ENCODE results near the gene NDUFS4.

NDUFS4 gene

DNA sequence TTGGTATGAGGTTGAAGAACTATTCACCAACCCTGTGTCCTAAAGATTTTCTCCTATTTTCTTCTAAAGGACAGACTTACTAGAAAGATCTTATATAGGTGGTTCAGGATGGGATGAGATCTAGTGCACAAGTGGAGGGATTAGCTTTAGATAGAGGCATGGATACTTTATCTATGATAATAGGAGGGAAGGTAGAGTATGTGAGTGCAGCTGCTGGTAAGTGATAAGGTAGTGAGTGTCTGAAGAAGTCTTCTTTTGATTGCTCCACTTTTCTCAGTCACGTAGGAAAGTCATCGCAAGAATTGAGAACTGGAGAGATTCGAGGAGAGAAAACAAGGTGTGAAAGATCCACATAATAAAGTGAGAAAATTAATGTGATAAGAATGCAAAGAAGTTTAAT lies 6.0 kb upstream of the NDUFS4 start:
- no peaks in the 10 kb centered on the region for H3K27me3 ChIP-seq (ENCODE audit: insufficient read depth, low read depth)
- no peak overlapping the region for H3K9ac ChIP-seq
- H3K27ac ChIP-seq, result no peak overlapping the region
- no peak overlapping the region for H2AFZ ChIP-seq (ENCODE audit: low read depth)
- H3K4me1 ChIP-seq (ENCODE audit: low read depth, poor library complexity, severe bottlenecking), result peaks cover under 1% of the 10 kb centered on the region
- no peaks in the 10 kb centered on the region for H4K20me1 ChIP-seq (ENCODE audit: insufficient read depth)
- TF ChIP-seq, protein P1, sequence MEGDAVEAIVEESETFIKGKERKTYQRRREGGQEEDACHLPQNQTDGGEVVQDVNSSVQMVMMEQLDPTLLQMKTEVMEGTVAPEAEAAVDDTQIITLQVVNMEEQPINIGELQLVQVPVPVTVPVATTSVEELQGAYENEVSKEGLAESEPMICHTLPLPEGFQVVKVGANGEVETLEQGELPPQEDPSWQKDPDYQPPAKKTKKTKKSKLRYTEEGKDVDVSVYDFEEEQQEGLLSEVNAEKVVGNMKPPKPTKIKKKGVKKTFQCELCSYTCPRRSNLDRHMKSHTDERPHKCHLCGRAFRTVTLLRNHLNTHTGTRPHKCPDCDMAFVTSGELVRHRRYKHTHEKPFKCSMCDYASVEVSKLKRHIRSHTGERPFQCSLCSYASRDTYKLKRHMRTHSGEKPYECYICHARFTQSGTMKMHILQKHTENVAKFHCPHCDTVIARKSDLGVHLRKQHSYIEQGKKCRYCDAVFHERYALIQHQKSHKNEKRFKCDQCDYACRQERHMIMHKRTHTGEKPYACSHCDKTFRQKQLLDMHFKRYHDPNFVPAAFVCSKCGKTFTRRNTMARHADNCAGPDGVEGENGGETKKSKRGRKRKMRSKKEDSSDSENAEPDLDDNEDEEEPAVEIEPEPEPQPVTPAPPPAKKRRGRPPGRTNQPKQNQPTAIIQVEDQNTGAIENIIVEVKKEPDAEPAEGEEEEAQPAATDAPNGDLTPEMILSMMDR (conservative IDR thresholded peaks at IDR 0.05; ENCODE audit: low read depth, low read length), result no peak
- H3K79me2 ChIP-seq (ENCODE audit: insufficient read depth, low read depth), result no peaks in the 10 kb centered on the region
- no peak overlapping the region for H3K4me2 ChIP-seq
- H3K36me3 ChIP-seq (ENCODE audit: insufficient read depth), result no peaks in the 10 kb centered on the region
- H3K4me3 ChIP-seq (IDR thresholded peaks at IDR 0.05; ENCODE audit: insufficient read depth, low read depth, low read length), result no peak overlapping the region

DNA sequence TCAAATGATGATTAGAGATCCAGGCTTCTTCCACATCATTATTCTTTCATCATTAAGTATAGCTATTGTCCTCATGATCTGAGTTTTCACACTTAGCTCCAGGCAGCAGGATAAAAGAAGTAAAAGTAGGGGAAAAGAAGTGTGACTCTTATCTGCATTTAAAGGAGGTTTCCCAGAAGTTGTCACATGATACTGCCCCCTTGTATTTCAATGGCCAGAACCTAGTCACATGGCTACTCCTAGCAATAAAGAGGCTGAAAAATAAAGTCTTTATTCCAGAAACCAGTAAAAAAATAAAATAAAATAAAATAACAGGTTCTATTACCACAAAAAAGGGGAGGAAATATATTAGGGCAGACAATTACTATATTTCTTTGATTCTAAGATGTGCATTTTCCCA lies 5.3 kb upstream of the NDUFS4 start:
- TF ChIP-seq, protein P1 (conservative IDR thresholded peaks at IDR 0.05; ENCODE audit: low read depth, low read length), result no peak
- H3K4me1 ChIP-seq (ENCODE audit: low read depth, poor library complexity, severe bottlenecking), result peaks cover 6% of the 10 kb centered on the region
- H3K79me2 ChIP-seq (ENCODE audit: insufficient read depth, low read depth), result no peaks in the 10 kb centered on the region
- H3K36me3 ChIP-seq (ENCODE audit: insufficient read depth), result no peaks in the 10 kb centered on the region
- H3K4me3 ChIP-seq (IDR thresholded peaks at IDR 0.05; ENCODE audit: insufficient read depth, low read depth, low read length), result no peak overlapping the region
- H4K20me1 ChIP-seq (ENCODE audit: insufficient read depth), result no peaks in the 10 kb centered on the region
- H3K4me2 ChIP-seq, result no peak overlapping the region
- H3K9ac ChIP-seq, result no peak overlapping the region
- no peak overlapping the region for H3K27ac ChIP-seq
- no peak overlapping the region for H2AFZ ChIP-seq (ENCODE audit: low read depth)
- H3K27me3 ChIP-seq (ENCODE audit: insufficient read depth, low read depth), result no peaks in the 10 kb centered on the region

DNA sequence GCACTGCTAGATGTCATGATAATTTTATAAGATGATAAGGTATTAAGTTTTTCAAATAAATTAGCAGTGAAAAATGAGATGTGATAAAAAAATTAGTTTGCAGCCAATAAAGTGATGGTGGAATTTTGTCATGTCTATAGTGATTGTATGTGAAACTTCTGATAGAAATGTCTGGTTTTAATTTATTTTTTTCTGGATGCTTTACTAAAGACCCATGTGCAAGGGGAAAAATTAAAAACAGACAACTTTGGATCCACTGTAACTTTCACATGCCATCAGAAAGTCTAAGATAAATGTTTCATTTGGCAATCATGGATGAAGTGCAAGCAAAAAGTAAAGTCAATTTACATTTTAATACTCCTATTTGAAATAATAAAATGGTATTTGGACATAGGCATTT lies 4.4 kb upstream of the NDUFS4 start:
- TF ChIP-seq, protein P1 (conservative IDR thresholded peaks at IDR 0.05; ENCODE audit: low read depth, low read length), result no peak
- H3K36me3 ChIP-seq (ENCODE audit: insufficient read depth), result no peaks in the 10 kb centered on the region
- H3K4me2 ChIP-seq, result no peak overlapping the region
- H2AFZ ChIP-seq (ENCODE audit: low read depth), result no peak overlapping the region
- H3K79me2 ChIP-seq (ENCODE audit: insufficient read depth, low read depth), result peaks cover 5% of the 10 kb centered on the region
- H4K20me1 ChIP-seq (ENCODE audit: insufficient read depth), result no peaks in the 10 kb centered on the region
- no peak overlapping the region for H3K4me3 ChIP-seq (IDR thresholded peaks at IDR 0.05; ENCODE audit: insufficient read depth, low read depth, low read length)
- peaks cover 6% of the 10 kb centered on the region for H3K4me1 ChIP-seq (ENCODE audit: low read depth, poor library complexity, severe bottlenecking)
- H3K27me3 ChIP-seq (ENCODE audit: insufficient read depth, low read depth), result no peaks in the 10 kb centered on the region
- H3K9ac ChIP-seq, result no peak overlapping the region
- H3K27ac ChIP-seq, result no peak overlapping the region

DNA sequence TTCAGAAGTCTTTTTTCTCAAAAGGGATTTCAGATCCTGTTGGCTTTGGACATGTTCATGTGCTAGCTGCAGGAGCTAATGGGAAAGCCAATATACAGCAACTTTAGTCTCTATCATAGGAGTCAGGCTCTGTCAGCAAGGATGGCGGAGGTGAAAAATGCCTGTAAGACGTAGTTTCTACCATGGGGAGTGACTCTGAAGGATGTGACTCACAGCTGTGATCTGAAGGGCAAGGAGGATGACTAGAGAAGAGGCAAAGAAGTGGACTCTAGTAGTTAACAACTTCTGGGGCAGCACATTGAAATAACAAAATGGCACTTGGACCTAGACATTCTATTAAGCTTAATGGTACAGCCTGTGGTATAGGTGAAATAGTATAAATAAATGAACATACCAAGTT lies 3.1 kb upstream of the NDUFS4 start:
- H3K36me3 ChIP-seq (ENCODE audit: insufficient read depth), result no peaks in the 10 kb centered on the region
- no peak overlapping the region for H3K27ac ChIP-seq
- H3K27me3 ChIP-seq (ENCODE audit: insufficient read depth, low read depth), result no peaks in the 10 kb centered on the region
- H3K4me3 ChIP-seq (IDR thresholded peaks at IDR 0.05; ENCODE audit: insufficient read depth, low read depth, low read length), result no peak overlapping the region
- TF ChIP-seq, protein P1 (conservative IDR thresholded peaks at IDR 0.05; ENCODE audit: low read depth, low read length), result no peak
- peaks cover 19% of the 10 kb centered on the region for H3K79me2 ChIP-seq (ENCODE audit: insufficient read depth, low read depth)
- H2AFZ ChIP-seq (ENCODE audit: low read depth), result no peak overlapping the region
- no peak overlapping the region for H3K4me2 ChIP-seq
- H3K4me1 ChIP-seq (ENCODE audit: low read depth, poor library complexity, severe bottlenecking), result peaks cover 17% of the 10 kb centered on the region
- H4K20me1 ChIP-seq (ENCODE audit: insufficient read depth), result no peaks in the 10 kb centered on the region
- H3K9ac ChIP-seq, result no peak overlapping the region

Data from KMS-11 (cell line).